Stimulated activated CD4-positive, alpha-beta T cell treated with anti-CD3 and anti-CD28 coated beads, Interleukin-2, amount 100 ng/mL, for 4 hours (primary cell): ENCODE data around the gene ADARB2.

Experiments
- DNase-seq: peaks from one replicate; pipeline ENCODE4 v3.0.0-alpha.2; 2020; ENCODE audit warnings: low read depth

Gene ADARB2

GRCh38 chr10:1284076-1284475, 453.2 kb downstream of the ADARB2 start:
- no peak for DNase-seq

GRCh38 chr10:1281405-1281782, 455.9 kb downstream of the ADARB2 start:
- DNase-seq = no peak

GRCh38 chr10:1280466-1281404, 456.6 kb downstream of the ADARB2 start:
- no peak for DNase-seq

- DNase-seq = no peak
These were observed 459.0 kb downstream of the ADARB2 start for GRCh38 chr10:1278306-1278705.

GRCh38 chr10:1274701-1275544, 462.4 kb downstream of the ADARB2 start:
- no peak for DNase-seq

- DNase-seq = no peak
These were observed 463.1 kb downstream of the ADARB2 start for GRCh38 chr10:1274111-1274661.

- no peak for DNase-seq
These were observed 463.8 kb downstream of the ADARB2 start for GRCh38 chr10:1273372-1274105.

- DNase-seq = no peak
These were observed 464.6 kb downstream of the ADARB2 start for GRCh38 chr10:1272777-1273161.

- DNase-seq = no peak
These were observed 465.1 kb downstream of the ADARB2 start for GRCh38 chr10:1272079-1272776.

GRCh38 chr10:1270906-1271305, 466.4 kb downstream of the ADARB2 start:
- DNase-seq = no peak

GRCh38 chr10:1270490-1270889, 466.8 kb downstream of the ADARB2 start:
- DNase-seq = no peak

- DNase-seq = no peak
These were observed 468.5 kb downstream of the ADARB2 start for GRCh38 chr10:1268831-1269230.

- no peak for DNase-seq
These were observed 469.8 kb downstream of the ADARB2 start for GRCh38 chr10:1267568-1267967.

GRCh38 chr10:1267148-1267547, 470.2 kb downstream of the ADARB2 start:
- DNase-seq = no peak

- no peak for DNase-seq
These were observed 471.1 kb downstream of the ADARB2 start for GRCh38 chr10:1266033-1266802.

- DNase-seq = no peak
These were observed 473.3 kb downstream of the ADARB2 start for GRCh38 chr10:1264001-1264400.

- no peak for DNase-seq
These were observed 480.1 kb downstream of the ADARB2 start for GRCh38 chr10:1257274-1257673.

GRCh38 chr10:1256432-1256725, 480.9 kb downstream of the ADARB2 start:
- DNase-seq = no peak

GRCh38 chr10:1255600-1256431, 481.5 kb downstream of the ADARB2 start:
- DNase-seq = no peak

GRCh38 chr10:1255118-1255517, 482.2 kb downstream of the ADARB2 start:
- no peak for DNase-seq
